MM.1S (cell line): Measurements from ENCODE around the gene PSME2.

Experiments used
- EZH2 ChIP-seq: fragments of 300-600 bp; sonication (generic); optimal IDR thresholded peaks from 2 replicates; pipeline ENCODE3; 2017; ENCODE audit warnings: low read depth, mild to moderate bottlenecking, antibody characterized with exemption, low read length, mixed read lengths
- EZH2phosphoT487 ChIP-seq: fragments of 300-600 bp; sonication (generic); IDR thresholded peaks from 2 replicates; pipeline ENCODE4 v1.6.1; 2018; ENCODE audit warnings: antibody characterized with exemption, low read length
- TF ChIP-seq, protein P1 (sequence below): fragments of 300-600 bp; sonication (generic); IDR thresholded peaks from 2 replicates; pipeline ENCODE4 v1.5.1; 2016; ENCODE audit warnings: antibody characterized with exemption, low read length, mixed read lengths

DNA sequence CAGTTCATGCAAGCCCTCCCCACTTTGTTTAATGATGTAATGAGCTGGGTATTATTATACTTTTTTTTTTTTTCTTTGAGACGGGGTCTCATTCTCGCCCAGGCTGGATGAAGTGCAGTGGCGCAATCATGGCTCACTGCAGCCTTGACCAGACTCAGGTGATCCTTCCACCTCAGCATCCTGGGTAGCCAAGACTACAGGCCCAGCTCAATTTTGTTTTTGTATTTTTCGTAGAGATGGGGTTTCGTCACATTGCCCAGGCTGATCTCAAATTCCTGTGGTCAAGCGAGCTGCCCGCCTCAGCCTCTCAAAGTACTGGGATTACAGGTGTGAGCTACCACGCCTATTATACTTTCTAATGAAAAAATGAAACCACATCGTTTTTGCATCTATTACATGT, 36.4 kb downstream of the PSME2 start:
- no peak for TF ChIP-seq EZH2phosphoT487
- TF ChIP-seq, protein P1, sequence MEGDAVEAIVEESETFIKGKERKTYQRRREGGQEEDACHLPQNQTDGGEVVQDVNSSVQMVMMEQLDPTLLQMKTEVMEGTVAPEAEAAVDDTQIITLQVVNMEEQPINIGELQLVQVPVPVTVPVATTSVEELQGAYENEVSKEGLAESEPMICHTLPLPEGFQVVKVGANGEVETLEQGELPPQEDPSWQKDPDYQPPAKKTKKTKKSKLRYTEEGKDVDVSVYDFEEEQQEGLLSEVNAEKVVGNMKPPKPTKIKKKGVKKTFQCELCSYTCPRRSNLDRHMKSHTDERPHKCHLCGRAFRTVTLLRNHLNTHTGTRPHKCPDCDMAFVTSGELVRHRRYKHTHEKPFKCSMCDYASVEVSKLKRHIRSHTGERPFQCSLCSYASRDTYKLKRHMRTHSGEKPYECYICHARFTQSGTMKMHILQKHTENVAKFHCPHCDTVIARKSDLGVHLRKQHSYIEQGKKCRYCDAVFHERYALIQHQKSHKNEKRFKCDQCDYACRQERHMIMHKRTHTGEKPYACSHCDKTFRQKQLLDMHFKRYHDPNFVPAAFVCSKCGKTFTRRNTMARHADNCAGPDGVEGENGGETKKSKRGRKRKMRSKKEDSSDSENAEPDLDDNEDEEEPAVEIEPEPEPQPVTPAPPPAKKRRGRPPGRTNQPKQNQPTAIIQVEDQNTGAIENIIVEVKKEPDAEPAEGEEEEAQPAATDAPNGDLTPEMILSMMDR, result no peak
- no peak for TF ChIP-seq EZH2
